Nephron (organoid): ENCODE results near the gene CLDN8.
A peak's percentile ranks its signal among the peaks of the same experiment; 100 is the strongest.

Experiments used
- H3K27ac Mint-ChIP-seq, 3 experiments: 2 replicates each; pipeline ENCODE4 v1.8.0; 2020; ENCODE audit warnings: mixed read lengths in 3 of 3, mild to moderate bottlenecking in 2 of 3, moderate library complexity in 1 of 3
- H3K27me3 Mint-ChIP-seq: 2 replicates; pipeline ENCODE4 v1.8.0; 2021; ENCODE audit warnings: low read depth, mild to moderate bottlenecking, moderate library complexity, mixed read lengths
- H3K36me3 Mint-ChIP-seq: 2 replicates; pipeline ENCODE4 v1.8.0; 2020; ENCODE audit warnings: low read depth, mixed read lengths
- H3K4me1 Mint-ChIP-seq: 2 replicates; pipeline ENCODE4 v1.8.0; 2020; ENCODE audit warnings: mixed read lengths
- H3K4me3 Mint-ChIP-seq, 3 experiments: 2 replicates each; pipeline ENCODE4 v1.8.0; 2020; ENCODE audit warnings: mild to moderate bottlenecking in 3 of 3, mixed read lengths in 3 of 3, moderate library complexity in 2 of 3
- H3K9me3 Mint-ChIP-seq: 2 replicates; pipeline ENCODE4 v1.8.0; 2020; ENCODE audit warnings: mixed read lengths
- TF ChIP-seq, protein P1 (sequence below), 3 experiments: fragments of 200-600 bp; sonication (generic); IDR thresholded peaks; one replicate each; pipeline ENCODE4 v1.5.0; 2021; ENCODE audit warnings: antibody characterized with exemption in 3 of 3; ENCODE audit not compliant: unreplicated experiment in 3 of 3

Gene CLDN8

DNA sequence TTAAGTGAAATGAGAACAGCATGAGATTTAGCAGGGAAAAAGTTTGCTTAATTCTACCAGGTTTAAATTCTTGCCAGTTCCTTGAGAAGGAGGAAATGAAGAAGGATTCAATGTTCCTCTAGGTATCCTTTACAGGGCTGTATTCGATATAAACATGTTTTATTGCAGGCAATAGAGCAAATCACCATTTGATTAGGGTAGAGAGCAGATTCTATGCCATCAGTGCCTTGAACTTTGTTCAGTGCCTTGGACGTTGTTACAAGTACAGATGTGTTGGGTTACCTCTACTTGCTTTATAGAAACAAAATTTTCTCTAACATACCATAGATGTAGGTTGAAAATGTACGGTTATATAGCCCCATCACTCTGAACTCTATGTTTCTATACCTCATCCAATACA lies 18.2 kb upstream of the CLDN8 start:
- Mint-ChIP-seq H3K36me3 (no peaks in the 10 kb centered on the region), H3K9me3 (peaks cover 10% of the 10 kb centered on the region), H3K4me3 (peak overlapping the region in 1 of 3 experiments; percentile 2), H3K4me1 (peaks cover 18% of the 10 kb centered on the region), H3K27ac (peak overlapping the region in 2 of 3 experiments; percentile 47 to 61), H3K27me3 (no peaks in the 10 kb centered on the region)
- TF ChIP-seq, protein P1, sequence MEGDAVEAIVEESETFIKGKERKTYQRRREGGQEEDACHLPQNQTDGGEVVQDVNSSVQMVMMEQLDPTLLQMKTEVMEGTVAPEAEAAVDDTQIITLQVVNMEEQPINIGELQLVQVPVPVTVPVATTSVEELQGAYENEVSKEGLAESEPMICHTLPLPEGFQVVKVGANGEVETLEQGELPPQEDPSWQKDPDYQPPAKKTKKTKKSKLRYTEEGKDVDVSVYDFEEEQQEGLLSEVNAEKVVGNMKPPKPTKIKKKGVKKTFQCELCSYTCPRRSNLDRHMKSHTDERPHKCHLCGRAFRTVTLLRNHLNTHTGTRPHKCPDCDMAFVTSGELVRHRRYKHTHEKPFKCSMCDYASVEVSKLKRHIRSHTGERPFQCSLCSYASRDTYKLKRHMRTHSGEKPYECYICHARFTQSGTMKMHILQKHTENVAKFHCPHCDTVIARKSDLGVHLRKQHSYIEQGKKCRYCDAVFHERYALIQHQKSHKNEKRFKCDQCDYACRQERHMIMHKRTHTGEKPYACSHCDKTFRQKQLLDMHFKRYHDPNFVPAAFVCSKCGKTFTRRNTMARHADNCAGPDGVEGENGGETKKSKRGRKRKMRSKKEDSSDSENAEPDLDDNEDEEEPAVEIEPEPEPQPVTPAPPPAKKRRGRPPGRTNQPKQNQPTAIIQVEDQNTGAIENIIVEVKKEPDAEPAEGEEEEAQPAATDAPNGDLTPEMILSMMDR (IDR thresholded peaks at IDR 0.05; ENCODE audit: unreplicated experiment in 3 of 3), result no peak

DNA sequence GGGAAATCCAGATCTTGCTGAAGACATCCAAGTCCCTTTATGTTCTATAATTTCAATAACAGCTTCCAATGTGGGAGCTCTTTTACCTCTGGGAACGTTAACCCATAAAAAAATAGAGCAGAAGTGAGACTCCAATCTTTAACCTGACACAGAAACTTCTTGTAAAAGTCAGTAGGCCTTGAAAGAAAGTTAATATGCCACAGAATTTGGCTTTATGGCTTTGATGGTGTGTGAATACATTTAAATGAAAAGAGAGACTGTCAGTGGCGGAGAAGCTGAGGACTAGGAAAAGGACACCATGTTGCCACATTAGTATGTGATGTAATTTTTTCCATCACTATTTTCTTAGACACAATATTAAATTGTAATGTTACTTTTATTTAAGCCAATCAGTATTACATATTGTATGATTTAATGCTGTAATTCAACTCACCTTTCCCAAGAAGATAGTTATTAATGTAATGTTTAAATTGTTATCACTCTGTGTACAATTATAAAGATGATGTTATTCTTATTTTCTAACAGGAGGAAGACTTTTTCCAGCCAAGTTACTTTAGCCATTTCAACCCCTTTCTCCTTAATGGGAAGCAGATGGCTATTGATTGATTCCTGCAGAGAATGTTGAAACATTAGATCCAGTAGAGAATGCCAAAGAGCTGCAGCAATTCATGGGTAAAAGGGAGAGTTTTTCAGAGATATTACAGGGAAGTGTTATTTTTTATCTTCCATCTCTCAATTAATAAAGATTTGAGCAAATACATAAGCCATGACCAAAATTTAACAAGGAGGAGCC lies 17.5 kb upstream of the CLDN8 start:
- H3K4me1 Mint-ChIP-seq, result peaks cover 18% of the 10 kb centered on the region
- peak overlapping the region in 1 of 3 experiments; percentile 2 for H3K4me3 Mint-ChIP-seq
- peaks cover 10% of the 10 kb centered on the region for H3K9me3 Mint-ChIP-seq
- no peaks in the 10 kb centered on the region for H3K27me3 Mint-ChIP-seq
- TF ChIP-seq, protein P1 (IDR thresholded peaks at IDR 0.05; ENCODE audit: unreplicated experiment in 3 of 3), result no peak
- no peaks in the 10 kb centered on the region for H3K36me3 Mint-ChIP-seq
- peak overlapping the region in 2 of 3 experiments; percentile 47 to 61 for H3K27ac Mint-ChIP-seq

DNA sequence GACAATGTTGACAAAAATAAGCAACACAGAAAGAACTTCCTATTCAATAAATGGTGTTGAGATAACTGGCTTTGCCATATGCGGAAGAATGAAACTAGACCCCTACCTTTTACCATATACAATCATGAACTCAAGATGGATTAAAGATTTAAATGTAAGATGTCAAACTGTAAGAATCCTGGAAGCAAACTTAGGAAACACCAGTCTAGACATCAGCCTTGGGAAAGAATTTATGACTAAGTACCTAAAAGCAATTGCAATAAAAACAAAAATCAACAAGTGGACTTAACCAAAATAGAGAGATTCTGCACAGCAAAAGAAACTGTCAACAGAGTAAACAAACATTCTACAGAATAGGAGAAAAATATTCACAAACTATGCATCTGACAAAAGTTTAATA lies 16.1 kb upstream of the CLDN8 start:
- H3K36me3 Mint-ChIP-seq, result no peaks in the 10 kb centered on the region
- TF ChIP-seq, protein P1 (IDR thresholded peaks at IDR 0.05; ENCODE audit: unreplicated experiment in 3 of 3), result no peak

DNA sequence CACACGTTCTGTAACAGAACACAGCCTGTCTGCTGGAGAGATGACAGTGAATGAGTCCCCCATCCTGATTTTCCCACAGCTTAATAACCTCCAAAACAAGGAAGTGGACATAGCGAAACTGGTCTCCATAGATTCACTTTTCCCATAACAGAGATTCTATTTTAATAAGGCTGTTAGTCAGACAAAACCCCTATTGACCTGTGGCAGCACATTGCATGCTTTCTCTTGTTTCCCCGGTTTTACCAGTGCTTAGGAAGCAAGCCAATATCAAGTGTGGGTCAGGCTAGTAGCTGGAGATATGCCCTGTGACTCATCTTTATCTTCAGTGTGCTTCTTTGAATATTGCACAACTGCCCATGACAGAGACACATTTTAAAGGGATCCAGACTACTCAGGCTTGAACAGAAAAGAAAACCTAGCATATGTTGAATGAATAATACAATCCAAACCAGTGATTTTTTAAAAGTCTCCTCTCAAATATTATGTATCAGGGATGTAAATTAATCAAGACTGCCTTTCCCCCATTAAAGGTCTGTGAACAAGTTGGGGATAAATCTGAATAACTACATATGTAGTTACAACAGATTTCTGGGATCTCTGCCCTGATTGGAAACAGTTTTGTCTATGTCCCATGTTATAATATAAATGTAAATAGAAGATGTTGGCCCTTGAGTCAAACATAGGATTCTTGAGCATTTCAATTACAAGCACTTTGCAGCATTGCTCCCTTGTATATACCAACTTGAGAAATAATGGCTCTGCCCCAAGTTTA lies 11.9 kb upstream of the CLDN8 start:
- Mint-ChIP-seq H3K36me3 (no peaks in the 10 kb centered on the region), H3K27me3 (no peaks in the 10 kb centered on the region), H3K4me3 (no peak overlapping the region), H3K27ac (peak overlapping the region in 2 of 3 experiments; percentile 24 to 80), H3K4me1 (peaks cover 9% of the 10 kb centered on the region), H3K9me3 (peaks cover 10% of the 10 kb centered on the region)
- TF ChIP-seq, protein P1 (IDR thresholded peaks at IDR 0.05; ENCODE audit: unreplicated experiment in 3 of 3), result no peak

More for the DNA sequence above, 16.1 kb upstream of the CLDN8 start:
- no peak overlapping the region for H3K4me3 Mint-ChIP-seq
- H3K27me3 Mint-ChIP-seq, result no peaks in the 10 kb centered on the region
- peaks cover 10% of the 10 kb centered on the region for H3K9me3 Mint-ChIP-seq
- H3K27ac Mint-ChIP-seq, result no peak overlapping the region
- H3K4me1 Mint-ChIP-seq, result peaks cover 27% of the 10 kb centered on the region

DNA sequence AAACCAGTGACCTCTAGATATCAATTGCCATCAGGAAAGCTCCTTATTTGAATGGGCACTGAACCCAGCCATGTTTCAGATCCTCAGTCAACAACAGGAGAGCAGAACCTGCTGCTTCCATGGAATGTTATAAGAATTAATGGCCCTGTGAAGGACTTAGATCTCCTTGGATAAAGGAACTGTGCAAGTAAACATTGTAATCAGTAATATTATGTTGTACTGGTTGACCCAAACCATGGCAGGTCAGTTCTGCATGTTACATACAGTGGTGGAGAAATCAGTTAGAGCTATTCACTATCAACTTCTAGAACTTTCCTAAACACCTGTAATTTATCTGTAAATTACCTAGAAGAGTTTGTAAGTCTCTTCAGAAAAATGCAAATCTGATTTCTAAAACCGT lies 11.2 kb upstream of the CLDN8 start:
- H3K27me3 Mint-ChIP-seq, result no peaks in the 10 kb centered on the region
- H3K27ac Mint-ChIP-seq, result peak overlapping the region; percentile 24 to 80 (median 44)
- no peak overlapping the region for H3K4me3 Mint-ChIP-seq
- H3K36me3 Mint-ChIP-seq, result no peaks in the 10 kb centered on the region
- peaks cover 9% of the 10 kb centered on the region for H3K4me1 Mint-ChIP-seq
- H3K9me3 Mint-ChIP-seq, result peaks cover 10% of the 10 kb centered on the region
- TF ChIP-seq, protein P1 (IDR thresholded peaks at IDR 0.05; ENCODE audit: unreplicated experiment in 3 of 3), result no peak
